NCI-H748 treated with DMSO at 0.1 percent for 48 hours (cell line): ENCODE measurements around the gene TAAR6.
"Not testable (repeated sequence)": the region's sequence is repeated elsewhere in the genome, so short reads cannot be mapped to it uniquely, and the experiment has no call there.

ENCODE experiments used
- DNase-seq: peaks from one replicate; lab custom pipeline; 2025; lab: John Stamatoyannopoulos, UW

TAAR6 gene

GRCh38 chr6:132590362-132590761 is 20.2 kb downstream of the TAAR6 start:
- no peak for DNase-seq

GRCh38 chr6:132592855-132593254 is 22.7 kb downstream of the TAAR6 start:
- DNase-seq = no peak

- DNase-seq = no peak
Measured at GRCh38 chr6:132596201-132596600, 26.1 kb downstream of the TAAR6 start.

GRCh38 chr6:132598473-132598872 is 28.4 kb downstream of the TAAR6 start:
- DNase-seq = no peak

GRCh38 chr6:132600900-132601299 is 30.8 kb downstream of the TAAR6 start:
- not testable (repeated sequence) for DNase-seq

- no peak for DNase-seq
Measured at GRCh38 chr6:132604635-132605152, 34.6 kb downstream of the TAAR6 start.

GRCh38 chr6:132607544-132608233 is 37.6 kb downstream of the TAAR6 start:
- DNase-seq = no peak

- DNase-seq = no peak
Measured at GRCh38 chr6:132611616-132612015, 41.5 kb downstream of the TAAR6 start.

- no peak for DNase-seq
Measured at GRCh38 chr6:132612449-132613108, 42.5 kb downstream of the TAAR6 start.

GRCh38 chr6:132614554-132614953 is 44.4 kb downstream of the TAAR6 start:
- DNase-seq = no peak

GRCh38 chr6:132616677-132617076 is 46.6 kb downstream of the TAAR6 start:
- DNase-seq = no peak
